ENCODE measurements around the gene CMTR1.
"Not testable (repeated sequence)": the region's sequence is repeated elsewhere in the genome, so short reads cannot be mapped to it uniquely, and the experiment has no call there.

CMTR1 gene

GRCh38 chr6:37492991-37493660 is 60.1 kb downstream of the CMTR1 start:
- no peak for DNase-seq

- no peak for DNase-seq
Observed at GRCh38 chr6:37493661-37493995, 60.6 kb downstream of the CMTR1 start.

- DNase-seq, result peak; percentile 15
Observed at GRCh38 chr6:37495244-37495934, 62.4 kb downstream of the CMTR1 start.

- no peak for DNase-seq
Observed at GRCh38 chr6:37496951-37497885, 64.2 kb downstream of the CMTR1 start.

- DNase-seq, result peak; percentile 96
Observed at GRCh38 chr6:37499433-37500293, 66.6 kb downstream of the CMTR1 start, which contains the start of gene CCDC167. CCDC167 (minus strand) TSS chr6:37499893; CDS start chr6:37499863, 30 bp downstream.

GRCh38 chr6:37500294-37500608 is 67.2 kb downstream of the CMTR1 start:
- DNase-seq, result no peak

- not testable (repeated sequence) for DNase-seq
Observed at GRCh38 chr6:37500904-37501303, 67.9 kb downstream of the CMTR1 start.

- no peak for DNase-seq
Observed at GRCh38 chr6:37501632-37502491, 68.8 kb downstream of the CMTR1 start.

- peak; percentile 29 for DNase-seq
Observed at GRCh38 chr6:37502703-37503291, 69.8 kb downstream of the CMTR1 start.

- no peak for DNase-seq
Observed at GRCh38 chr6:37503309-37503965, 70.4 kb downstream of the CMTR1 start.

GRCh38 chr6:37504024-37504423 is 71.0 kb downstream of the CMTR1 start:
- DNase-seq, result no peak

- DNase-seq, result no peak
Observed at GRCh38 chr6:37506479-37506878, 73.5 kb downstream of the CMTR1 start.

GRCh38 chr6:37507077-37507476 is 74.1 kb downstream of the CMTR1 start:
- no peak for DNase-seq

- peak; percentile 31 for DNase-seq
Observed at GRCh38 chr6:37507690-37508421, 74.8 kb downstream of the CMTR1 start.

- DNase-seq, result no peak
Observed at GRCh38 chr6:37511201-37511600, 78.2 kb downstream of the CMTR1 start.

- DNase-seq, result no peak
Observed at GRCh38 chr6:37511910-37512399, 78.9 kb downstream of the CMTR1 start.

GRCh38 chr6:37512400-37513011 is 79.5 kb downstream of the CMTR1 start:
- DNase-seq, result no peak

GRCh38 chr6:37513155-37513554 is 80.1 kb downstream of the CMTR1 start:
- no peak for DNase-seq

- no peak for DNase-seq
Observed at GRCh38 chr6:37513576-37513975, 80.6 kb downstream of the CMTR1 start.

Data from stimulated activated naive CD4-positive, alpha-beta T cell treated with Interleukin-2 at 50 U/mL for 16 hours (primary cell).